Bronchus fibroblast of lung (primary cell): ENCODE data around the gene RAPGEF4. TPM values are rescaled to one million over a fixed set of nuclear protein-coding genes. Genes with fewer than 3 reads are reported as not detected.

ENCODE experiments used
- total RNA-seq: library from RNA; depleted of rRNA; stranded (reverse); fragments of >200 nt; gene quantifications from 2 replicates; pipeline ENCODE4 v1.2.3, GENCODE V29; 2015

RAPGEF4 gene
- 0.17 and 1.8 TPM in 2 replicates for total RNA-seq

DNA sequence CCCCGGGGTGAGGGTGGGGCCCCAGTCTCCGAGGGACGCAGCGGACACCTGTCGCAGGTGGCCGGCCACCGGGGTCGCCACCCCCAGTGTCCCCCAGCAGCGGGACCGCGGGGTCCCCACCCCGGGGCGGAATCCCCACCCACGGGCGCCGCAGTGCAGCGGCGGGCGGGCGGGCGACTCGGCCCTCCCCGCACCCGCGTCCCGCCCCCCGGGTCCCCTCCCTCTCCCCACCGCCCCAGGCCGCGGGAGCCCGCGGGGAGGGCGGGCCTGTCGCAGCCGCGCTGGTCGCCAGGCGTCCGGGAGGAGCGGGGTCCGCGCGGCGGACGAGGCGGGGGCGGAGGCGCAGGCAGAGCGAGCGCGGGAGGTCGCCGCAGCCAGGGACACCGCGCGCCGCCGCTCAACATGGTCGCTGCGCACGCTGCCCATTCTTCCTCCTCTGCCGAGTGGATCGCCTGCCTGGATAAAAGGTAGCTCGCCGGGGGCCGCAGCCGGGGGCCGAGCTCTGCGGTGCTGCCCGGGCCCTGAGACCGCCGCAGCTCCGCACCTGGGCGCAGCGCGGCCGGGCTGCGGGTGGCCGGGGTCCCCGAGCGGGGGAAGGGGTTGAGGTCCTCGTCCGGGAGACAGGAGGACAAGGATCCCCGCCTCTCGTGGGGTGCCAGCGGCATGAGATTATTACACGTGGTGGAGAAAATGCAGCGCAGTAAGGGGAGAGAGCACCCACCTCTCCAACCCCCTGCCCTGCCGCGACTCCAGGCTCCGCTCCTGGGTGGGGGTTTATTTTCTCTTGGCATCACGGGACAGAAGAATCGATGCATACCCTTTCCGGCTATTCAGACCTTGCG is at the start of gene RAPGEF4:
RAPGEF4 (plus strand) TSS at position 264 of the 842 bp plus-strand sequence; CDS start at position 403, 139 bp downstream.

GRCh38 chr2:173075781-173076580 is 340.3 kb downstream of the RAPGEF4 start, which contains the start of gene MAP3K20:
TSS of gene MAP3K20 (plus strand) at chr2:173075846. CDS start at chr2:173091032, 15,186 bp downstream.

Other genes starting within 250 kb of the RAPGEF4 start
- gene PDK1, start 179.8 kb upstream of the RAPGEF4 start, total RNA-seq, result 8.6 and 11.3 TPM in 2 replicates